Loucy (cell line): ENCODE results near the gene ZNF600.
"Not testable (repeated sequence)": the region's sequence is repeated elsewhere in the genome, so short reads cannot be mapped to it uniquely, and the experiment has no call there.

Experiments
- H2AFZ ChIP-seq: fragments of 200-600 bp; sonication (generic); 2 replicates; pipeline ENCODE4 v1.6.0; 2016; ENCODE audit warnings: antibody characterized with exemption, mild to moderate bottlenecking, low read length, moderate library complexity
- H3F3A ChIP-seq: fragments of 200-600 bp; 2 replicates; pipeline ENCODE4 v1.6.0; 2016; ENCODE audit warnings: antibody characterized with exemption, low read depth, mild to moderate bottlenecking
- H3K27me3 ChIP-seq: fragments of 200-600 bp; sonication (generic); 2 replicates; pipeline ENCODE4 v1.6.1; 2014; ENCODE audit warnings: low read length, mild to moderate bottlenecking; ENCODE audit not compliant: insufficient read depth, poor library complexity, severe bottlenecking
- H3K36me3 ChIP-seq: fragments of 200-600 bp; sonication (generic); 2 replicates; pipeline ENCODE4 v1.6.1; 2016; ENCODE audit warnings: low read length; ENCODE audit not compliant: insufficient read depth
- H3K4me1 ChIP-seq: fragments of 200-600 bp; sonication (generic); 2 replicates; pipeline ENCODE4 v1.5.1; 2014; ENCODE audit warnings: low read length, mild to moderate bottlenecking; ENCODE audit not compliant: insufficient read depth, poor library complexity, severe bottlenecking
- H3K4me2 ChIP-seq: fragments of 200-600 bp; sonication (generic); 2 replicates; pipeline ENCODE4 v1.6.0; 2014; ENCODE audit warnings: antibody characterized with exemption, low read length, low read depth, mild to moderate bottlenecking; ENCODE audit not compliant: poor library complexity, severe bottlenecking
- H3K4me3 ChIP-seq: fragments of 200-600 bp; sonication (generic); 2 replicates; pipeline ENCODE4 v1.5.1; 2014; ENCODE audit warnings: low read length, mild to moderate bottlenecking, mixed read lengths; ENCODE audit not compliant: poor library complexity, severe bottlenecking
- H3K79me2 ChIP-seq: fragments of 200-600 bp; sonication (generic); 2 replicates; pipeline ENCODE4 v1.6.1; 2014; ENCODE audit warnings: low read length; ENCODE audit not compliant: insufficient read depth
- H3K9ac ChIP-seq: fragments of 200-600 bp; sonication (generic); 2 replicates; pipeline ENCODE4 v1.6.0; 2014; ENCODE audit warnings: mild to moderate bottlenecking, low read depth, low read length, moderate library complexity; ENCODE audit not compliant: poor library complexity, severe bottlenecking
- H3K9me2 ChIP-seq: fragments of 200-600 bp; sonication (generic); replicated peaks from 2 replicates; pipeline ENCODE4 v1.6.1; 2016; ENCODE audit warnings: low read depth, low read length, mixed read lengths
- H3K9me3 ChIP-seq: fragments of 200-600 bp; sonication (generic); 2 replicates; pipeline ENCODE4 v1.6.1; 2014; ENCODE audit warnings: mild to moderate bottlenecking, antibody characterized with exemption, low read length, low read depth; ENCODE audit not compliant: insufficient read depth
- H4K20me1 ChIP-seq: fragments of 200-600 bp; sonication (generic); 2 replicates; pipeline ENCODE4 v1.6.0; 2014; ENCODE audit warnings: antibody characterized with exemption, low read length, mild to moderate bottlenecking; ENCODE audit not compliant: insufficient read depth, poor library complexity, severe bottlenecking
- EZH2phosphoT487 ChIP-seq: fragments of 200-600 bp; IDR thresholded peaks from 2 replicates; pipeline ENCODE4 v1.6.1; 2018; ENCODE audit warnings: antibody characterized with exemption, mild to moderate bottlenecking, moderate library complexity, borderline replicate concordance
- TF ChIP-seq, protein P1 (sequence below): fragments of 200-600 bp; sonication (generic); conservative IDR thresholded peaks from 2 replicates; pipeline ENCODE4 v1.5.1; 2014; ENCODE audit warnings: mild to moderate bottlenecking, antibody characterized with exemption, low read length

The ZNF600 gene

DNA sequence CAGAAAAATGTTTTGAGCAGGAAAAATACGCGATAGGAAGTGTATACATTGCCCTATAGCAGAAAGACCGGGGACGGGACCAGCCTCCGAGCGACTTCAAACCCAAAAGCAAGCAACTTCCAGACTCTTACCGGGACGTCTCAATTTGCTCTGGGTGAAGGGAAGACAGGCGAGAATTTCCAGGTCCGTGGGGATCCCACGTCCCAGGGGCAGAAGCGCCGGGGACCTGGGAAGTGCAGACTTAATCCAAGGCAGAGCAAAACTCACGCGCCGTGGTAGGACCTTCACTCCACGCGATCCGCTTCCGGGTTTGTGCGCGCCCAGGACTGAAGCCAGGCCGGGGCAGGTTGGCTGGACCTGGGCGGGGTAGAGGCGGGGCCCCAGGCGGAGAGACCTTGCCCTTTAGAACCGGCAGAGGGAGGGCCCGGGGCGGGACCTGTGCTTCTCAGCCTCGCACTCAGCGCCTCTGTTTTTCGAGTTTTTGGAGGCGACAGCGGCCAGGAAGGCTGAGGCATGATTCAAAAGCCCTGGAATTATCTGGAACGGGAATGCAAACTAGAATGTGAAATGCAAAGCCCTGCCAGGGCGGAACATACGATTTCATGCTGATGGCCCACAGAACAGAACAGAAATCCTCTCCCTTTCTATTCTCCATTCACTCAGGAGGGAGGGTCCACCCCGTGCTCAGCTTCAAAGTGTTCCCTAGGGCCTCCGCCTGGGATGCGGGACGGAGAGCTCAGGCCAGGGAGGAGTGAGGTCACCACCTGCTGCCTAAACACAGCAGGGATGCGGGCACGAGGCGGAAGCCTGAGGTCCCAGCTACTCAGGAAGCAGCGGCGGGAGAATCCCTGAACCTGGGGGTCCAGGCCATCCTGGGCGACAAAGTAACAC lies at the start of gene ZNF600:
Gene ZNF600, minus strand, starts transcription at position 328 of the 891 bp plus-strand sequence. CDS start 7,903 bp downstream, outside the sequence.
- Histone ChIP-seq H3K9ac (peak within 1 kb of the TSS; percentile 77), H3K4me2 (peak within 1 kb of the TSS; percentile 96), H3K4me1 (peaks cover 15% of the 10 kb centered on the region), H3K79me2 (peaks cover 15% of the 10 kb centered on the region), H3K4me3 (peak within 1 kb of the TSS; percentile 85), H2AFZ (peak within 1 kb of the TSS; percentile 99)
- H3F3A ChIP-seq, H3K9me2 ChIP-seq, H3K36me3 ChIP-seq, H4K20me1 ChIP-seq, H3K27me3 ChIP-seq, H3K9me3 ChIP-seq: not testable (repeated sequence)

DNA sequence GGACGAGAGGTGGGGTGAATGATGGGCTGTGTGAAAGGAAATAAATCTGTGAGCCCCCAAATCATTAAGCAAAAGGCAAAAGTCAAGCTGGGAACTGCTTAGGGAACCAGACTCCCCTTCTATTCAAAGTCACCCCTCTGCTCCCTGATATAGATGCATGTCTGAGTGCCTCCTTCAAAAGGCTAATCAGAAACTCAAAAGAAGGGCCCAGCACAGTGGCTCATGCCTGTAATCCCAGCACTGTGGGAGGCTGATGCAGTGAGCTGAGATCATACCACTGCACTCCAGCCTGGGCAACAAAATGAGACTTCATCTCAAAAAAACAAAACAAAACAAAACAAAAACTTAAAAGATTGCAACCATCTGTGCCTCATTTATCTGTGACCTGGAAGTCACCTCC lies 47.7 kb upstream of the ZNF600 start:
- H3K79me2 ChIP-seq, H3K4me2 ChIP-seq, H3K4me3 ChIP-seq, H2AFZ ChIP-seq, H3K9me3 ChIP-seq, H3F3A ChIP-seq, H3K27me3 ChIP-seq, H3K36me3 ChIP-seq, H3K9me2 ChIP-seq, H3K9ac ChIP-seq, H4K20me1 ChIP-seq: not testable (repeated sequence)
- peaks cover 10% of the 10 kb centered on the region for H3K4me1 ChIP-seq

GRCh38 chr19:52833541-52833940 lies 47.0 kb upstream of the ZNF600 start:
- not testable (repeated sequence) for H2AFZ ChIP-seq, H3K36me3 ChIP-seq, H3F3A ChIP-seq, H3K27me3 ChIP-seq, H4K20me1 ChIP-seq, H3K79me2 ChIP-seq, H3K9me3 ChIP-seq, H3K9me2 ChIP-seq
- peak overlapping the region; percentile 41 for H3K9ac ChIP-seq
- peaks cover 10% of the 10 kb centered on the region for H3K4me1 ChIP-seq
- peak overlapping the region; percentile 30 for H3K4me3 ChIP-seq
- H3K4me2 ChIP-seq: peak overlapping the region; percentile 61

DNA sequence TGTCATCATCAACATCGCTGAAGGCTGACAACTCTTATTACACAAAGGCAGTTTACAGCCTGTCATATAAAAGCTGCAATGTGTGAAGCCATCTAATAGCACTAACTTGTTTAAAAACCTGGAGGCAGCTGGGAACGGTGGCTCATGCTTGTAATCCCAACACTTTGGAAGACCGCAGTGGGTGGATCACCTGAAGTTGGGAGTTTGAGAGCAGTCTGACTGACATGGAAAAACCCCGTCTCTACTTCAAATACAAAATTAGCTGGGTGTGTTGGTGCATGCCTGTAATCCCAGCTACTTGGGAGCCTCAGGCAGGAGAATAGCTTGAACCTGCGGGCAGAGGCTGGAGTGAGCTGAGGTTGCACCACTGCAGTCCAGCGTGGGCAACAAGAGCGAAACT lies 43.3 kb upstream of the ZNF600 start:
- not testable (repeated sequence) for H3K9me3 ChIP-seq, H3K27me3 ChIP-seq, H3F3A ChIP-seq, H3K9me2 ChIP-seq, H3K4me3 ChIP-seq, H3K79me2 ChIP-seq, H2AFZ ChIP-seq, H3K4me2 ChIP-seq, H3K9ac ChIP-seq, H4K20me1 ChIP-seq, H3K36me3 ChIP-seq
- peaks cover 10% of the 10 kb centered on the region for H3K4me1 ChIP-seq

DNA sequence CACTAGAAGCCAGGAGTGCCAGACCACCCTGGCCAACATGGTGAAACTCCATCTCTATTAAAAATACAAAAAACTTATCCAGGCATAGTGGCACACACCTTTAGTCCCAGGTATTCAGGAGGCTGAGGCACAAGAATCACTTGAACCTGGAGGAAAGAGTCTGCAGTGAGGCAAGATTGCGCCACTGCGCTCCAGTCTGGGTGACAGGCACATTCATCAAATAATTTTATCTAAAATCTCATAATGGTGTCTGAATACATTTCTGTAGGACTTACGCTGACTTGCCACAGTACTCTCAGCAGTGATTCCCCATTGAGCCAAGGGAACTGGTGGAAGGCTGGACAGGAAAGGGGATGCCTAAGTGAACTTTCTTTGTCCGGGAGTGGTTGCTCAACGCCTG lies 39.2 kb upstream of the ZNF600 start:
- no peaks in the 10 kb centered on the region for H3F3A ChIP-seq
- no peak overlapping the region for H3K9ac ChIP-seq
- no peak overlapping the region for H3K4me3 ChIP-seq
- H2AFZ ChIP-seq: no peak overlapping the region
- H3K79me2 ChIP-seq: peaks cover 5% of the 10 kb centered on the region
- H3K9me3 ChIP-seq: no peaks in the 10 kb centered on the region
- H4K20me1 ChIP-seq: no peaks in the 10 kb centered on the region
- H3K4me2 ChIP-seq: no peak overlapping the region
- no peaks in the 10 kb centered on the region for H3K4me1 ChIP-seq
- H3K9me2 ChIP-seq: no peaks in the 10 kb centered on the region
- no peak for TF ChIP-seq EZH2phosphoT487
- TF ChIP-seq, protein P1, sequence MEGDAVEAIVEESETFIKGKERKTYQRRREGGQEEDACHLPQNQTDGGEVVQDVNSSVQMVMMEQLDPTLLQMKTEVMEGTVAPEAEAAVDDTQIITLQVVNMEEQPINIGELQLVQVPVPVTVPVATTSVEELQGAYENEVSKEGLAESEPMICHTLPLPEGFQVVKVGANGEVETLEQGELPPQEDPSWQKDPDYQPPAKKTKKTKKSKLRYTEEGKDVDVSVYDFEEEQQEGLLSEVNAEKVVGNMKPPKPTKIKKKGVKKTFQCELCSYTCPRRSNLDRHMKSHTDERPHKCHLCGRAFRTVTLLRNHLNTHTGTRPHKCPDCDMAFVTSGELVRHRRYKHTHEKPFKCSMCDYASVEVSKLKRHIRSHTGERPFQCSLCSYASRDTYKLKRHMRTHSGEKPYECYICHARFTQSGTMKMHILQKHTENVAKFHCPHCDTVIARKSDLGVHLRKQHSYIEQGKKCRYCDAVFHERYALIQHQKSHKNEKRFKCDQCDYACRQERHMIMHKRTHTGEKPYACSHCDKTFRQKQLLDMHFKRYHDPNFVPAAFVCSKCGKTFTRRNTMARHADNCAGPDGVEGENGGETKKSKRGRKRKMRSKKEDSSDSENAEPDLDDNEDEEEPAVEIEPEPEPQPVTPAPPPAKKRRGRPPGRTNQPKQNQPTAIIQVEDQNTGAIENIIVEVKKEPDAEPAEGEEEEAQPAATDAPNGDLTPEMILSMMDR: no peak
- no peaks in the 10 kb centered on the region for H3K36me3 ChIP-seq
- H3K27me3 ChIP-seq: no peaks in the 10 kb centered on the region
